ENCODE results near the gene PRAMEF14.
"Not testable (repeated sequence)": the region's sequence is repeated elsewhere in the genome, so short reads cannot be mapped to it uniquely, and the experiment has no call there.

- not testable (repeated sequence) for TF ChIP-seq POLR2AphosphoS5, CTCF, POLR2A (IDR thresholded peaks at IDR 0.05)
Observed at GRCh38 chr1:13302197-13302596, 44.7 kb downstream of the PRAMEF14 start.
